Smooth muscle cell (in vitro differentiated cells): ENCODE measurements around the gene TPCN1. TPM values are rescaled to one million over a fixed set of nuclear protein-coding genes. Genes with fewer than 3 reads are reported as not detected.

Source experiments
- DNase-seq: peaks from one replicate; lab custom pipeline; 2025; ENCODE audit not compliant: unreplicated experiment; lab: John Stamatoyannopoulos, UW
- H2AFZ ChIP-seq: fragments of 200-600 bp; sonication (generic); 2 replicates; pipeline ENCODE4 v1.6.0; 2016; ENCODE audit warnings: antibody characterized with exemption, low read depth, mild to moderate bottlenecking
- H3F3A ChIP-seq: fragments of 200-600 bp; sonication (generic); 2 replicates; pipeline ENCODE4 v1.6.0; 2017; ENCODE audit warnings: antibody characterized with exemption, low read depth
- H3K27ac ChIP-seq: fragments of 200-600 bp; sonication (generic); 2 replicates; pipeline ENCODE4 v1.5.1; 2016; ENCODE audit warnings: low read depth, mild to moderate bottlenecking
- H3K27me3 ChIP-seq: fragments of 200-600 bp; sonication (generic); 2 replicates; pipeline ENCODE4 v1.6.1; 2016; ENCODE audit warnings: low read depth, mild to moderate bottlenecking
- H3K36me3 ChIP-seq: fragments of 200-600 bp; sonication (generic); 2 replicates; pipeline ENCODE4 v1.5.1; 2016; ENCODE audit warnings: low read depth
- H3K4me1 ChIP-seq: fragments of 200-600 bp; sonication (generic); 2 replicates; pipeline ENCODE4 v1.5.1; 2016; ENCODE audit warnings: low read depth
- H3K4me2 ChIP-seq: fragments of 200-600 bp; sonication (generic); 2 replicates; pipeline ENCODE4 v1.6.0; 2016; ENCODE audit warnings: mild to moderate bottlenecking
- H3K4me3 ChIP-seq: fragments of 200-600 bp; sonication (generic); 2 replicates; pipeline ENCODE4 v1.5.1; 2016; ENCODE audit warnings: mild to moderate bottlenecking
- H3K79me2 ChIP-seq: fragments of 200-600 bp; sonication (generic); 2 replicates; pipeline ENCODE4 v1.6.0; 2016; ENCODE audit warnings: low read depth, mild to moderate bottlenecking
- H3K9ac ChIP-seq: fragments of 200-600 bp; sonication (generic); 2 replicates; pipeline ENCODE4 v1.6.0; 2016; ENCODE audit warnings: low read depth
- H3K9me3 ChIP-seq: fragments of 200-600 bp; sonication (generic); replicated peaks from 2 replicates; pipeline ENCODE4 v1.5.1; 2016; ENCODE audit warnings: low read depth
- H4K20me1 ChIP-seq: fragments of 200-600 bp; sonication (generic); 2 replicates; pipeline ENCODE4 v1.6.0; 2016; ENCODE audit warnings: low read depth
- CTCF ChIP-seq: fragments of 200-600 bp; sonication (generic); IDR thresholded peaks from 2 replicates; pipeline ENCODE4 v1.5.1; 2017; ENCODE audit warnings: borderline replicate concordance, mild to moderate bottlenecking, antibody characterized with exemption; ENCODE audit not compliant: insufficient read depth, poor library complexity, severe bottlenecking
- WGBS: methylation state at CpG from one replicate; pipeline ENCODE4 v1.1.7; 2016; ENCODE audit warnings: low lambda C conversion rate; 5-methylcytosine and 5-hydroxymethylcytosine counted together
- polyA plus RNA-seq: library from polyadenylated mRNA; unstranded; fragments of >200 nt; fragmentation: Nextera tagmentation; extraction: Ambion mirVana; gene quantifications from 2 replicates; pipeline ENCODE4 v1.2.1, GENCODE V29; 2016
- total RNA-seq: library from RNA; depleted of rRNA; stranded (reverse); fragments of >200 nt; gene quantifications from 2 replicates; pipeline ENCODE4 v1.2.3, GENCODE V29; 2014

The TPCN1 gene
- total and polyA plus RNA-seq, 2 experiments from 2014 or later, result 12.9 to 29.2 TPM

GRCh38 chr12:113326775-113327395 is 105.6 kb downstream of the TPCN1 start:
- Histone ChIP-seq H3K4me2 (no peak overlapping the region), H3K9ac (no peak overlapping the region), H3K4me1 (no peaks in the 10 kb centered on the region), H3K36me3 (no peaks in the 10 kb centered on the region), H3K27ac (no peak overlapping the region), H3K79me2 (no peaks in the 10 kb centered on the region), H2AFZ (no peak overlapping the region), H4K20me1 (no peaks in the 10 kb centered on the region), H3K4me3 (no peak overlapping the region), H3K27me3 (no peaks in the 10 kb centered on the region), H3F3A (no peaks in the 10 kb centered on the region), H3K9me3 (no peaks in the 10 kb centered on the region)
- WGBS, result 85% methylated on average over 4 of the region's 4 CpGs
- no peak for TF ChIP-seq CTCF
- no peak for DNase-seq

GRCh38 chr12:113328368-113328889 is 107.2 kb downstream of the TPCN1 start:
- no peak overlapping the region for H3K9ac ChIP-seq
- 86% methylated on average over 5 of the region's 5 CpGs for WGBS
- H3K4me2 ChIP-seq, result no peak overlapping the region
- H2AFZ ChIP-seq, result no peak overlapping the region
- H3F3A ChIP-seq, result no peaks in the 10 kb centered on the region
- H4K20me1 ChIP-seq, result no peaks in the 10 kb centered on the region
- no peak overlapping the region for H3K4me3 ChIP-seq
- H3K79me2 ChIP-seq, result no peaks in the 10 kb centered on the region
- H3K9me3 ChIP-seq, result no peaks in the 10 kb centered on the region
- H3K27ac ChIP-seq, result no peak overlapping the region
- TF ChIP-seq CTCF, result no peak
- DNase-seq, result no peak
- H3K36me3 ChIP-seq, result no peaks in the 10 kb centered on the region
- H3K4me1 ChIP-seq, result no peaks in the 10 kb centered on the region
- no peaks in the 10 kb centered on the region for H3K27me3 ChIP-seq

- H3K36me3 ChIP-seq, result no peaks in the 10 kb centered on the region
- no peak overlapping the region for H3K27ac ChIP-seq
- H3K9me3 ChIP-seq, result no peaks in the 10 kb centered on the region
- no peak for TF ChIP-seq CTCF
- H3K9ac ChIP-seq, result no peak overlapping the region
- no peak overlapping the region for H3K4me2 ChIP-seq
- no peak overlapping the region for H2AFZ ChIP-seq
- WGBS, result 95% methylated on average over 9 of the region's 9 CpGs
- no peak for DNase-seq
- H3K4me1 ChIP-seq, result no peaks in the 10 kb centered on the region
- no peaks in the 10 kb centered on the region for H4K20me1 ChIP-seq
- H3K4me3 ChIP-seq, result no peak overlapping the region
- H3K27me3 ChIP-seq, result no peaks in the 10 kb centered on the region
- H3F3A ChIP-seq, result no peaks in the 10 kb centered on the region
- no peaks in the 10 kb centered on the region for H3K79me2 ChIP-seq
Observed at GRCh38 chr12:113329022-113329790, 107.9 kb downstream of the TPCN1 start.
